Progenitor cell of endocrine pancreas (in vitro differentiated cells): ENCODE measurements around the gene ST7. TPM values are rescaled to one million over a fixed set of nuclear protein-coding genes. Genes with fewer than 3 reads are reported as not detected.

Experiments used
- DNase-seq: peaks from one replicate; pipeline ENCODE4 v3.0.0; 2021; ENCODE audit warnings: low spot score; ENCODE audit not compliant: unreplicated experiment
- H3K27ac Mint-ChIP-seq: 2 replicates; pipeline ENCODE4 v1.8.0; 2021; ENCODE audit warnings: mild to moderate bottlenecking, moderate library complexity, mixed read lengths
- H3K27me3 Mint-ChIP-seq: 2 replicates; pipeline ENCODE4 v1.8.0; 2021; ENCODE audit warnings: mixed read lengths
- H3K36me3 Mint-ChIP-seq: 2 replicates; pipeline ENCODE4 v1.8.0; 2022; ENCODE audit warnings: mixed read lengths; ENCODE audit not compliant: insufficient read depth
- H3K4me1 Mint-ChIP-seq: 2 replicates; pipeline ENCODE4 v1.8.0; 2021; ENCODE audit warnings: low read depth, mixed read lengths
- H3K4me3 Mint-ChIP-seq: 2 replicates; pipeline ENCODE4 v1.8.0; 2021; ENCODE audit warnings: low read depth, mild to moderate bottlenecking, moderate library complexity, mixed read lengths
- H3K9me3 Mint-ChIP-seq: 2 replicates; pipeline ENCODE4 v1.8.0; 2021; ENCODE audit warnings: low read depth, mixed read lengths
- total RNA-seq: library from RNA; stranded (reverse); gene quantifications from 2 replicates; pipeline ENCODE4 v1.2.1, GENCODE V29; 2021
- TF ChIP-seq, protein P1 (sequence below): fragments of 200-600 bp; sonication (generic); IDR thresholded peaks from one replicate; pipeline ENCODE4 v1.5.0; 2021; ENCODE audit warnings: antibody characterized with exemption, mild to moderate bottlenecking; ENCODE audit not compliant: unreplicated experiment

Gene ST7
- total RNA-seq, 1 donor from 2014 or later = 24.8 TPM

- Mint-ChIP-seq H3K9me3 (no peaks in the 10 kb centered on the region), H3K27me3 (no peaks in the 10 kb centered on the region), H3K4me1 (no peaks in the 10 kb centered on the region), H3K27ac (no peak overlapping the region), H3K4me3 (no peak overlapping the region), H3K36me3 (peaks cover 6% of the 10 kb centered on the region)
- TF ChIP-seq, protein P1, sequence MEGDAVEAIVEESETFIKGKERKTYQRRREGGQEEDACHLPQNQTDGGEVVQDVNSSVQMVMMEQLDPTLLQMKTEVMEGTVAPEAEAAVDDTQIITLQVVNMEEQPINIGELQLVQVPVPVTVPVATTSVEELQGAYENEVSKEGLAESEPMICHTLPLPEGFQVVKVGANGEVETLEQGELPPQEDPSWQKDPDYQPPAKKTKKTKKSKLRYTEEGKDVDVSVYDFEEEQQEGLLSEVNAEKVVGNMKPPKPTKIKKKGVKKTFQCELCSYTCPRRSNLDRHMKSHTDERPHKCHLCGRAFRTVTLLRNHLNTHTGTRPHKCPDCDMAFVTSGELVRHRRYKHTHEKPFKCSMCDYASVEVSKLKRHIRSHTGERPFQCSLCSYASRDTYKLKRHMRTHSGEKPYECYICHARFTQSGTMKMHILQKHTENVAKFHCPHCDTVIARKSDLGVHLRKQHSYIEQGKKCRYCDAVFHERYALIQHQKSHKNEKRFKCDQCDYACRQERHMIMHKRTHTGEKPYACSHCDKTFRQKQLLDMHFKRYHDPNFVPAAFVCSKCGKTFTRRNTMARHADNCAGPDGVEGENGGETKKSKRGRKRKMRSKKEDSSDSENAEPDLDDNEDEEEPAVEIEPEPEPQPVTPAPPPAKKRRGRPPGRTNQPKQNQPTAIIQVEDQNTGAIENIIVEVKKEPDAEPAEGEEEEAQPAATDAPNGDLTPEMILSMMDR = no peak
- no peak for DNase-seq
These were observed 247.6 kb downstream of the ST7 start for GRCh38 chr7:117200786-117201458.

DNA sequence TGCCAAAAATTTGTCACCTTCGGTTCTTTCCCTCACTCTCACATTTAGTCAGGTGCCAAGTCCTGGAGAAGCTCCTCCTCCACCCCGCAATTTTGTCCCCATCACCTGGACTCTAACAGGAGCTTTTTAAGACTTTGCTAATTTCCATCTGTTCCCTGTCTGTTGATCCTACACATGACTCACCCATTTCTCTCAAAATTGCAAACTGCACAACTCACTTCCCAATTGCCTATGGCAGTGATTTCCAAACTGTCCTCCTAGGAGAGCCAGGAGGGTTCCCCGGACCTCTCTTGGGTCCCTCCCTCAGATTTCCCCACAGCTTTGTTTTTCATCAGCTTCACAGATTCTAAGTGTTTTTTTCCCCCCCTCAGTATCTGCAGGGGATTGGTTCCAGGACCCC, 249.2 kb downstream of the ST7 start:
- TF ChIP-seq, protein P1 = no peak
- Mint-ChIP-seq H3K27ac (no peak overlapping the region), H3K4me1 (no peaks in the 10 kb centered on the region), H3K4me3 (no peak overlapping the region), H3K27me3 (no peaks in the 10 kb centered on the region), H3K36me3 (peaks cover 6% of the 10 kb centered on the region), H3K9me3 (no peaks in the 10 kb centered on the region)
- no peak for DNase-seq

GRCh38 chr7:117203205-117203604, 249.9 kb downstream of the ST7 start:
- H3K36me3 Mint-ChIP-seq = peaks cover 6% of the 10 kb centered on the region
- TF ChIP-seq, protein P1 = no peak
- H3K9me3 Mint-ChIP-seq = no peaks in the 10 kb centered on the region
- H3K4me1 Mint-ChIP-seq = no peaks in the 10 kb centered on the region
- no peak for DNase-seq
- H3K4me3 Mint-ChIP-seq = no peak overlapping the region
- H3K27me3 Mint-ChIP-seq = no peaks in the 10 kb centered on the region
- no peak overlapping the region for H3K27ac Mint-ChIP-seq

DNA sequence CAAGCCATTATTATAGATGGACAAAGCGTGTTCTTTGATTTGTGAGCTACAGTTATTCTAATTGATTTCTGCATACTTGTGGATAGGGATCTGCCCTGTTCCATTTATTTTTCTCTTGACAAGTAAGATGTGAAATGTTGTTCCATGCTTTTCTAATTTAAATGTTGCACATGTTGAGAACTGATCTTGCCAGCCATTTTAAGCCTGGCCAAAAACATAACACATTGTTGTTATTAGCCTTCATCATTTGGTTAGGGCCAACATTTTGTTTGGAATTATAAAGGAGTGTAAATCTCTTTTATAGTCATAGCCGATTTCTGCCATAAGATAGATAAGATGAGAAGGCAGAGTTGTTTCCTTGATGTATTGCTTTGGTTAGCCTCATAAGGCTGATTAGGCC, 252.6 kb downstream of the ST7 start:
- Mint-ChIP-seq H3K36me3 (peaks cover 4% of the 10 kb centered on the region), H3K4me1 (no peaks in the 10 kb centered on the region), H3K4me3 (no peak overlapping the region), H3K27ac (no peak overlapping the region), H3K9me3 (no peaks in the 10 kb centered on the region), H3K27me3 (no peaks in the 10 kb centered on the region)
- TF ChIP-seq, protein P1 = no peak
- DNase-seq = no peak

DNA sequence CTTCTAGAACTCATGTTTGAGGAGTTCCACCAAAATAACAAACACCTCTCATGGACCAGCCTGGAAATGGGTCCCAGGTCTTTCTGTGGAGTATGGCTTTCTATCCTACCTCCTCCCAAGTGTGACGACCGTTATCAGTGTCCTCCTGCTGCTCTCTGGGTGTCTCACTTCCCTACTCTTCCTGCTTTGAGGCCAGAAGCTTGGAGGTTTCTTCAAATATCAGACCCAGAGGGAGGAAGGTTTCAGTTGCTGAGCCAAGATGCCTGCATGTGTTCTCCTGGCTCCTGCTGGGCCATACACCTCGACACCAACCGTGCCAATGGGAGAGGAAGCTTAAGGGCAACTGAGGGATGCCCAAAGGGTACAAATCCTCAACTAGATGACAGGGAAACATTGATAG, 255.0 kb downstream of the ST7 start:
- Mint-ChIP-seq H3K36me3 (peaks cover 2% of the 10 kb centered on the region), H3K27ac (no peak overlapping the region), H3K4me1 (no peaks in the 10 kb centered on the region), H3K27me3 (no peaks in the 10 kb centered on the region), H3K4me3 (no peak overlapping the region), H3K9me3 (no peaks in the 10 kb centered on the region)
- TF ChIP-seq, protein P1 = no peak
- DNase-seq = no peak
